ENCODE results near the gene KLC1.

KLC1 gene

GRCh38 chr14:103731916-103732867 lies 103.2 kb downstream of the KLC1 start:
- peaks cover 11% of the 10 kb centered on the region for H3K36me3 Mint-ChIP-seq (ENCODE audit: insufficient read depth)
- ATAC-seq (replicated peaks) (no peak), DNase-seq (no peak)
- H3K4me3 Mint-ChIP-seq = no peak overlapping the region
- no peaks in the 10 kb centered on the region for H3K27me3 Mint-ChIP-seq
- no peaks in the 10 kb centered on the region for H3K4me1 Mint-ChIP-seq (ENCODE audit: low read depth in 2 of 2)
- H3K9me3 Mint-ChIP-seq = no peaks in the 10 kb centered on the region
- peak overlapping the region in 1 of 2 donors; percentile 65 for H3K27ac Mint-ChIP-seq

GRCh38 chr14:103732868-103733620 lies 104.0 kb downstream of the KLC1 start:
- no peaks in the 10 kb centered on the region for H3K9me3 Mint-ChIP-seq
- peak overlapping the region in 1 of 2 donors; percentile 65 for H3K27ac Mint-ChIP-seq
- DNase-seq (no peak), ATAC-seq (replicated peaks) (no peak)
- H3K27me3 Mint-ChIP-seq = no peaks in the 10 kb centered on the region
- H3K4me3 Mint-ChIP-seq = no peak overlapping the region
- H3K36me3 Mint-ChIP-seq (ENCODE audit: insufficient read depth) = peaks cover 11% of the 10 kb centered on the region
- no peaks in the 10 kb centered on the region for H3K4me1 Mint-ChIP-seq (ENCODE audit: low read depth in 2 of 2)

- H3K36me3 Mint-ChIP-seq (ENCODE audit: insufficient read depth) = peaks cover 12% of the 10 kb centered on the region
- ATAC-seq (replicated peaks) (no peak), DNase-seq (no peak)
- no peaks in the 10 kb centered on the region for H3K27me3 Mint-ChIP-seq
- H3K4me3 Mint-ChIP-seq = no peak overlapping the region
- H3K9me3 Mint-ChIP-seq = no peaks in the 10 kb centered on the region
- no peaks in the 10 kb centered on the region for H3K4me1 Mint-ChIP-seq (ENCODE audit: low read depth in 2 of 2)
- H3K27ac Mint-ChIP-seq = no peak overlapping the region
Observed at GRCh38 chr14:103733651-103734050, 104.6 kb downstream of the KLC1 start.

- no peak overlapping the region for H3K4me3 Mint-ChIP-seq
- no peaks in the 10 kb centered on the region for H3K9me3 Mint-ChIP-seq
- no peak for ATAC-seq (replicated peaks)
Observed at GRCh38 chr14:103734081-103734888, 105.3 kb downstream of the KLC1 start.

GRCh38 chr14:103735022-103735421 lies 106.0 kb downstream of the KLC1 start:
- Mint-ChIP-seq H3K27me3 (no peaks in the 10 kb centered on the region), H3K27ac (peak overlapping the region in 1 of 2 donors; percentile 46), H3K4me3 (no peak overlapping the region), H3K36me3 (ENCODE audit: insufficient read depth) (peaks cover 17% of the 10 kb centered on the region), H3K9me3 (no peaks in the 10 kb centered on the region), H3K4me1 (ENCODE audit: low read depth in 2 of 2) (no peaks in the 10 kb centered on the region)
- ATAC-seq (replicated peaks) (no peak), DNase-seq (no peak)

More at GRCh38 chr14:103734081-103734888, 105.3 kb downstream of the KLC1 start:
- Mint-ChIP-seq H3K27ac (peak overlapping the region in 1 of 2 donors; percentile 46), H3K4me1 (ENCODE audit: low read depth in 2 of 2) (no peaks in the 10 kb centered on the region), H3K27me3 (no peaks in the 10 kb centered on the region), H3K36me3 (ENCODE audit: insufficient read depth) (peaks cover 17% of the 10 kb centered on the region)
- DNase-seq = no peak

GRCh38 chr14:103735439-103735814 lies 106.4 kb downstream of the KLC1 start:
- no peaks in the 10 kb centered on the region for H3K27me3 Mint-ChIP-seq
- no peak overlapping the region for H3K4me3 Mint-ChIP-seq
- DNase-seq = no peak
- H3K36me3 Mint-ChIP-seq (ENCODE audit: insufficient read depth) = peaks cover 17% of the 10 kb centered on the region
- H3K27ac Mint-ChIP-seq = peak overlapping the region; percentile 44 to 46
- no peak for ATAC-seq (replicated peaks)
- no peaks in the 10 kb centered on the region for H3K4me1 Mint-ChIP-seq (ENCODE audit: low read depth in 2 of 2)
- no peaks in the 10 kb centered on the region for H3K9me3 Mint-ChIP-seq

- no peak overlapping the region for H3K4me3 Mint-ChIP-seq
- DNase-seq = no peak
- H3K36me3 Mint-ChIP-seq (ENCODE audit: insufficient read depth) = peaks cover 17% of the 10 kb centered on the region
- no peaks in the 10 kb centered on the region for H3K9me3 Mint-ChIP-seq
- H3K27me3 Mint-ChIP-seq = no peaks in the 10 kb centered on the region
- H3K4me1 Mint-ChIP-seq (ENCODE audit: low read depth in 2 of 2) = no peaks in the 10 kb centered on the region
- no peak for ATAC-seq (replicated peaks)
- H3K27ac Mint-ChIP-seq = peak overlapping the region in 1 of 2 donors; percentile 44
Observed at GRCh38 chr14:103735815-103736545, 107.0 kb downstream of the KLC1 start.

- Mint-ChIP-seq H3K27me3 (no peaks in the 10 kb centered on the region), H3K4me3 (no peak overlapping the region), H3K36me3 (ENCODE audit: insufficient read depth) (peaks cover 12% of the 10 kb centered on the region), H3K9me3 (no peaks in the 10 kb centered on the region), H3K27ac (no peak overlapping the region), H3K4me1 (ENCODE audit: low read depth in 2 of 2) (no peaks in the 10 kb centered on the region)
- DNase-seq (no peak), ATAC-seq (replicated peaks) (no peak)
Observed at GRCh38 chr14:103736546-103737431, 107.8 kb downstream of the KLC1 start.

- peaks cover 9% of the 10 kb centered on the region for H3K36me3 Mint-ChIP-seq (ENCODE audit: insufficient read depth)
- H3K4me3 Mint-ChIP-seq = no peak overlapping the region
- H3K27me3 Mint-ChIP-seq = no peaks in the 10 kb centered on the region
- no peak overlapping the region for H3K27ac Mint-ChIP-seq
- DNase-seq (no peak), ATAC-seq (replicated peaks) (no peak)
- no peaks in the 10 kb centered on the region for H3K9me3 Mint-ChIP-seq
- H3K4me1 Mint-ChIP-seq (ENCODE audit: low read depth in 2 of 2) = no peaks in the 10 kb centered on the region
Observed at GRCh38 chr14:103737432-103738045, 108.5 kb downstream of the KLC1 start.

GRCh38 chr14:103738166-103738565 lies 109.2 kb downstream of the KLC1 start:
- Mint-ChIP-seq H3K4me1 (ENCODE audit: low read depth in 2 of 2) (no peaks in the 10 kb centered on the region), H3K27ac (no peak overlapping the region), H3K27me3 (no peaks in the 10 kb centered on the region), H3K36me3 (ENCODE audit: insufficient read depth) (peaks cover 9% of the 10 kb centered on the region), H3K9me3 (no peaks in the 10 kb centered on the region), H3K4me3 (no peak overlapping the region)
- DNase-seq = no peak
- ATAC-seq (replicated peaks) = no peak

- no peak for DNase-seq
- H3K36me3 Mint-ChIP-seq (ENCODE audit: insufficient read depth) = peaks cover 9% of the 10 kb centered on the region
- H3K4me3 Mint-ChIP-seq = no peak overlapping the region
- H3K27me3 Mint-ChIP-seq = no peaks in the 10 kb centered on the region
- H3K27ac Mint-ChIP-seq = no peak overlapping the region
- no peaks in the 10 kb centered on the region for H3K4me1 Mint-ChIP-seq (ENCODE audit: low read depth in 2 of 2)
- no peaks in the 10 kb centered on the region for H3K9me3 Mint-ChIP-seq
- ATAC-seq (replicated peaks) = no peak
Observed at GRCh38 chr14:103738701-103739451, 109.9 kb downstream of the KLC1 start.
